ENCODE data around the gene LRCOL1.

The LRCOL1 gene

DNA sequence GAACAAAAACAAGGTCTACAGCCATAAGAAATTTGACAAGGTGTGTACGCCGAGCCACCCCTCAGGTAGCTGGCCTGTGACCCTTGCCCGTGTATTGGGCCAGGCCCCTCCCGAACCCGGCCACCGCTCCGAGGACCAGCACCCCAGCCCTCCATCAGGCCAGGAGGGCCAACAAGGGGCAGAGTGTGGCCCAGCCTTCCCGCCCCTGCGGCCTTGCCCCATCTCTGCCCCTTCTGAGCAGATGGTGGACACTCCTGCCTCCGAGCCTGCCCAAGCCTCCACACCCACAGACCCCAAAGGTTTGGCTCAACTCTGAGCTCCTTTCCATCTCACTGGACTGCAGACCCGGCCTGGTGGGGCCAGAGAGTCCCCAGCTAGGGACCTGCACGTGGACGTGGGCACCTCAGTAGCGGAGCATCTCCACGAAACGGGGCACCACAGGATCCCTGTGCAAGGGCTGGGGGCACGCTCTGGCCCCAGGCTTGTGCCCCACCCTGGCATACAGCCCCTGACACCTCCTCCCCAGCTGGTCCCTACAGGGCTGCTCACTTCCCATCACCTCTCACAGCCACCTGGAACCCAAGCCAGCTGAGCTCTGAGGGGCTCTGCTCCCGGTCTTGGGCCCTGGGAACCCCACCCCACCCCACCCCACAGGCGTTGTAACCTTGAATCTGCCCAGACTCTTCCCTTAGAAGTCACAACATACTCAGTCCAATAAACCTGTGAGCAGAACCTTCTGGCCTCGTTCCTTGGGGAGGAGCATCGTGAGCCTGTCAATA is 11.5 kb upstream of the LRCOL1 start:
- Histone ChIP-seq H3K9me3 (ENCODE audit: insufficient read depth, low read length, severe bottlenecking) (peaks cover 10% of the 10 kb centered on the region), H3K4me2 (ENCODE audit: insufficient read depth, low read length) (no peak overlapping the region), H3K27ac (ENCODE audit: low read length) (no peak overlapping the region), H2AFZ (ENCODE audit: low read depth, low read length) (no peak overlapping the region), H3K27me3 (ENCODE audit: insufficient read depth, low read length, poor library complexity) (no peaks in the 10 kb centered on the region), H3K36me3 (ENCODE audit: insufficient read depth, low read length) (peaks cover 40% of the 10 kb centered on the region), H3K9ac (ENCODE audit: low read depth, low read length) (no peak overlapping the region), H4K20me1 (ENCODE audit: insufficient read depth, low read length) (peaks cover 15% of the 10 kb centered on the region), H3K79me2 (ENCODE audit: insufficient read depth, low read length) (no peaks in the 10 kb centered on the region), H3K4me3 (ENCODE audit: low read depth in 1 of 2, low read length in 2 of 2) (no peak overlapping the region), H3K4me1 (ENCODE audit: insufficient read depth, low read length) (no peaks in the 10 kb centered on the region)
- ATAC-seq (ENCODE audit: insufficient read depth, low read depth) (peak; percentile 18; the same call in 2 of the 3 replicates), DNase-seq (no peak)
- TF ChIP-seq EZH2 (IDR thresholded peaks at IDR 0.05; ENCODE audit: borderline replicate concordance, low read depth, low read length, severe bottlenecking): no peak
- TF ChIP-seq, protein P1, sequence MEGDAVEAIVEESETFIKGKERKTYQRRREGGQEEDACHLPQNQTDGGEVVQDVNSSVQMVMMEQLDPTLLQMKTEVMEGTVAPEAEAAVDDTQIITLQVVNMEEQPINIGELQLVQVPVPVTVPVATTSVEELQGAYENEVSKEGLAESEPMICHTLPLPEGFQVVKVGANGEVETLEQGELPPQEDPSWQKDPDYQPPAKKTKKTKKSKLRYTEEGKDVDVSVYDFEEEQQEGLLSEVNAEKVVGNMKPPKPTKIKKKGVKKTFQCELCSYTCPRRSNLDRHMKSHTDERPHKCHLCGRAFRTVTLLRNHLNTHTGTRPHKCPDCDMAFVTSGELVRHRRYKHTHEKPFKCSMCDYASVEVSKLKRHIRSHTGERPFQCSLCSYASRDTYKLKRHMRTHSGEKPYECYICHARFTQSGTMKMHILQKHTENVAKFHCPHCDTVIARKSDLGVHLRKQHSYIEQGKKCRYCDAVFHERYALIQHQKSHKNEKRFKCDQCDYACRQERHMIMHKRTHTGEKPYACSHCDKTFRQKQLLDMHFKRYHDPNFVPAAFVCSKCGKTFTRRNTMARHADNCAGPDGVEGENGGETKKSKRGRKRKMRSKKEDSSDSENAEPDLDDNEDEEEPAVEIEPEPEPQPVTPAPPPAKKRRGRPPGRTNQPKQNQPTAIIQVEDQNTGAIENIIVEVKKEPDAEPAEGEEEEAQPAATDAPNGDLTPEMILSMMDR (IDR thresholded peaks at IDR 0.05; ENCODE audit: borderline replicate concordance, extremely low read depth, low read length, poor library complexity, severe bottlenecking): no peak

DNA sequence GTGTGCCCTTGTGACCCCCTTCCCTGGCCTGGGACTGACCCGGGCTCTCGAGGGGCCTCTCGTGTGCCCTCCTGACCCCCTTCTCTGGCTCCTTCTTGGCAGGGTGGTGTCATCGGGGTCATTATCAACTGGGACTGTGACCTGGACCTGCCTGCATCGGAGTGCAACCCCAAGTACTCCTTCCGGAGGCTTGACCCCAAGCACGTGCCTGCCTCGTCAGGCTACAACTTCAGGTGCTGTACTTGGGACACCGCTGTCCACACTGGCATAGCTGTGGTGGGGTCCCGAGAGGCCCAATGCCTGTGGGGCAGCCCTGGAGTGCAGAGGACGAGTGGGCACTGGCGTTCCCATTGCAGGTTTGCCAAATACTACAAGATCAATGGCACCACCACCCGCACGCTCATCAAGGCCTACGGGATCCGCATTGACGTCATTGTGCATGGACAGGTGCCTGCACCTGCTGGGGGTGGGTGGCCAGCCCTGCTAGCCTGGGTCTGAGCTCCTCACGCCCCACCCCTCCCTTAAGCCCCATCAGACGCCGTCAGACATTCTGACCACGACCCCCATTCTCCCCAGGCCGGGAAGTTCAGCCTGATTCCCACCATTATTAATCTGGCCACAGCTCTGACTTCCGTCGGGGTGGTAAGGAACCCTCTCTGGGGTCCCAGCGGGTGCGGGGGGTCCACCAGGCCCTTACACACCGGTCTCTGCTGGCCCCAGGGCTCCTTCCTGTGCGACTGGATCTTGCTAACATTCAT is 10.7 kb upstream of the LRCOL1 start:
- Histone ChIP-seq H3K27ac (ENCODE audit: low read length) (no peak overlapping the region), H3K79me2 (ENCODE audit: insufficient read depth, low read length) (no peaks in the 10 kb centered on the region), H3K27me3 (ENCODE audit: insufficient read depth, low read length, poor library complexity) (no peaks in the 10 kb centered on the region), H3K9me3 (ENCODE audit: insufficient read depth, low read length, severe bottlenecking) (peaks cover 13% of the 10 kb centered on the region), H4K20me1 (ENCODE audit: insufficient read depth, low read length) (peaks cover 15% of the 10 kb centered on the region), H3K4me1 (ENCODE audit: insufficient read depth, low read length) (no peaks in the 10 kb centered on the region), H3K9ac (ENCODE audit: low read depth, low read length) (no peak overlapping the region), H3K4me2 (ENCODE audit: insufficient read depth, low read length) (no peak overlapping the region), H2AFZ (ENCODE audit: low read depth, low read length) (no peak overlapping the region), H3K4me3 (ENCODE audit: low read depth in 1 of 2, low read length in 2 of 2) (no peak overlapping the region), H3K36me3 (ENCODE audit: insufficient read depth, low read length) (peaks cover 33% of the 10 kb centered on the region)
- DNase-seq: no peak
- peak; percentile 7; the same call in 2 of the 3 replicates for ATAC-seq (ENCODE audit: insufficient read depth, low read depth)
- TF ChIP-seq, protein P1 (IDR thresholded peaks at IDR 0.05; ENCODE audit: borderline replicate concordance, extremely low read depth, low read length, poor library complexity, severe bottlenecking): no peak
- no peak for TF ChIP-seq EZH2 (IDR thresholded peaks at IDR 0.05; ENCODE audit: borderline replicate concordance, low read depth, low read length, severe bottlenecking)

DNA sequence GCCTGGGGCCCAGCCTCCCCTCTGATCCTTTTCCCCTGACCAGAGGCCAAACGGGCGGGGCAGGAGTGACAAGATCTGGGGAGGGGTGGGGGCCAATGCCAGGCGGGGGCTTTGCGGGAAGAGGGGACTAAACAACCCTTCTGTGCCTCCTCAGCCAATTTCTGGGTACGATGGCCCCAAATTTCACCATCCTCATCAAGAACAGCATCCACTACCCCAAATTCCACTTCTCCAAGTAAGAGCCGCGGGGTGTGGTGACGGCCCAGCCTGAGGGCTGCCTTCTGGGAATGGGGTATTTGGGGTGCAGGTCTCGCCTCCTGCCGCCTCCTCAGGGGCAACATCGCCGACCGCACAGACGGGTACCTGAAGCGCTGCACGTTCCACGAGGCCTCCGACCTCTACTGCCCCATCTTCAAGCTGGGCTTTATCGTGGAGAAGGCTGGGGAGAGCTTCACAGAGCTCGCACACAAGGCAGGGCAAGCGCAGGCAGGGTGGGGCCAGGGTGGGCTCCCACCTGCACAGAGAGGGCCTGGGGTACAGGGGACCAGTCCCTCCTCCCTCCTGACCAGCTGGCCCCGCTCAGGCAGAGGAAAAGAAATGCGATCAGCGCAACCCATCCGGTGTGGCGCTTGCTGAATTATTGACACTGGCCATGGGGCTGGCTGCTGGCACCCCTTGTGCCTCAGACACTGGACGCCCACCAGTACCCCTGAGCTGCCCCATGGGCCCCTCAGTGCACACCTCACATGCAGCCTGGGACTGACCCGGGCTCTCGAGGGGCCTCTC is 9.9 kb upstream of the LRCOL1 start:
- ATAC-seq (ENCODE audit: insufficient read depth, low read depth): peak; percentile 23
- H3K9ac ChIP-seq (ENCODE audit: low read depth, low read length): no peak overlapping the region
- peaks cover 25% of the 10 kb centered on the region for H3K36me3 ChIP-seq (ENCODE audit: insufficient read depth, low read length)
- H3K4me3 ChIP-seq (ENCODE audit: low read depth in 1 of 2, low read length in 2 of 2): no peak overlapping the region
- peaks cover 11% of the 10 kb centered on the region for H4K20me1 ChIP-seq (ENCODE audit: insufficient read depth, low read length)
- TF ChIP-seq EZH2 (IDR thresholded peaks at IDR 0.05; ENCODE audit: borderline replicate concordance, low read depth, low read length, severe bottlenecking): no peak
- TF ChIP-seq, protein P1 (IDR thresholded peaks at IDR 0.05; ENCODE audit: borderline replicate concordance, extremely low read depth, low read length, poor library complexity, severe bottlenecking): no peak
- H3K27ac ChIP-seq (ENCODE audit: low read length): no peak overlapping the region
- no peaks in the 10 kb centered on the region for H3K4me1 ChIP-seq (ENCODE audit: insufficient read depth, low read length)
- no peak overlapping the region for H3K4me2 ChIP-seq (ENCODE audit: insufficient read depth, low read length)
- H3K27me3 ChIP-seq (ENCODE audit: insufficient read depth, low read length, poor library complexity): no peaks in the 10 kb centered on the region
- peaks cover 13% of the 10 kb centered on the region for H3K9me3 ChIP-seq (ENCODE audit: insufficient read depth, low read length, severe bottlenecking)
- no peak overlapping the region for H2AFZ ChIP-seq (ENCODE audit: low read depth, low read length)
- DNase-seq: no peak
- no peaks in the 10 kb centered on the region for H3K79me2 ChIP-seq (ENCODE audit: insufficient read depth, low read length)

Measured in DND-41 (cell line).